GM18517 (cell line): ENCODE data around the gene YIPF2.

Source experiments
- ATAC-seq: cut with Tn5 transposase; IDR thresholded peaks from one replicate; pipeline ENCODE4 v1.9.1; 2021; ENCODE audit warnings: mild to moderate bottlenecking, moderate library complexity; ENCODE audit not compliant: unreplicated experiment

The YIPF2 gene

GRCh38 chr19:10911579-10912363 lies 16.7 kb downstream of the YIPF2 start:
- ATAC-seq: no peak

- no peak for ATAC-seq
These were observed 20.0 kb downstream of the YIPF2 start for GRCh38 chr19:10908380-10908960.

GRCh38 chr19:10907925-10908324 lies 20.5 kb downstream of the YIPF2 start:
- no peak for ATAC-seq

GRCh38 chr19:10899151-10899653 lies 29.2 kb downstream of the YIPF2 start:
- ATAC-seq: no peak

GRCh38 chr19:10898633-10899032 lies 29.8 kb downstream of the YIPF2 start:
- no peak for ATAC-seq

- ATAC-seq: no peak
These were observed 31.4 kb downstream of the YIPF2 start for GRCh38 chr19:10896851-10897526.

- no peak for ATAC-seq
These were observed 32.5 kb downstream of the YIPF2 start for GRCh38 chr19:10895920-10896319.

- ATAC-seq: no peak
These were observed 33.1 kb downstream of the YIPF2 start for GRCh38 chr19:10895363-10895762.

- no peak for ATAC-seq
These were observed 33.6 kb downstream of the YIPF2 start for GRCh38 chr19:10894911-10895213.

- ATAC-seq: no peak
These were observed 36.2 kb downstream of the YIPF2 start for GRCh38 chr19:10892256-10892655.

- ATAC-seq: no peak
These were observed 36.9 kb downstream of the YIPF2 start for GRCh38 chr19:10891405-10892086.

GRCh38 chr19:10889880-10890279 lies 38.6 kb downstream of the YIPF2 start:
- no peak for ATAC-seq

- no peak for ATAC-seq
These were observed 40.0 kb downstream of the YIPF2 start for GRCh38 chr19:10888421-10888866.

GRCh38 chr19:10887616-10888367 lies 40.6 kb downstream of the YIPF2 start:
- ATAC-seq: no peak

GRCh38 chr19:10885201-10886169 lies 43.0 kb downstream of the YIPF2 start:
- no peak for ATAC-seq

GRCh38 chr19:10884274-10884673 lies 44.2 kb downstream of the YIPF2 start:
- ATAC-seq: no peak

GRCh38 chr19:10882108-10882457 lies 46.4 kb downstream of the YIPF2 start:
- ATAC-seq: no peak

GRCh38 chr19:10881403-10882107 lies 46.9 kb downstream of the YIPF2 start:
- ATAC-seq: no peak

- ATAC-seq: no peak
These were observed 50.2 kb downstream of the YIPF2 start for GRCh38 chr19:10878253-10878652.
